AG04450 (cell line): ENCODE results near the gene RPS27. TPM values are rescaled to one million over a fixed set of nuclear protein-coding genes. Genes with fewer than 3 reads are reported as not detected.

ENCODE experiments used
- CTCF ChIA-PET: fragments of 300-600, 350-600 bp; formaldehyde crosslinking; extraction: SDS; loops from one replicate; lab custom pipeline; 2022; ENCODE audit warnings: antibody characterized with exemption, inconsistent platforms; lab: Charles Lee
- POLR2A ChIA-PET: fragments of 350-600 bp; formaldehyde crosslinking; extraction: SDS; loops from one replicate; lab custom pipeline; 2021; ENCODE audit warnings: antibody characterized with exemption, inconsistent platforms; lab: Yijun Ruan, JAX
- DNase-seq: peaks from one replicate; pipeline ENCODE4 v3.0.0-alpha.2; 2011; ENCODE audit warnings: low read depth, low spot score
- H3K27ac ChIP-seq: one replicate; pipeline ENCODE4 v1.5.1; 2012; ENCODE audit warnings: low read depth, low read length, control low read depth
- H3K27me3 ChIP-seq: one replicate; pipeline ENCODE4 v1.6.0; 2012; ENCODE audit warnings: low read length; ENCODE audit not compliant: control insufficient read depth, insufficient read depth
- H3K4me3 ChIP-seq: 2 replicates; pipeline ENCODE4 v1.5.1; 2011; ENCODE audit warnings: mild to moderate bottlenecking, low read depth, low read length, control low read depth
- H3K9me3 ChIP-seq: 2 replicates; pipeline ENCODE4 v1.5.1; 2012; ENCODE audit warnings: low read length; ENCODE audit not compliant: control insufficient read depth, insufficient read depth
- polyA plus RNA-seq: library from polyadenylated mRNA; depleted of rRNA; stranded (reverse); fragments of >200 nt; gene quantifications from 2 replicates; pipeline ENCODE4 v1.2.3, GENCODE V29; 2011
- TF ChIP-seq, protein P1 (sequence below): IDR thresholded peaks from 2 replicates; pipeline ENCODE4 v1.5.1; 2011; ENCODE audit warnings: low read depth, low read length, control low read depth, inconsistent platforms

Gene RPS27
- polyA plus RNA-seq, 1 experiment, result 6,731 TPM

DNA sequence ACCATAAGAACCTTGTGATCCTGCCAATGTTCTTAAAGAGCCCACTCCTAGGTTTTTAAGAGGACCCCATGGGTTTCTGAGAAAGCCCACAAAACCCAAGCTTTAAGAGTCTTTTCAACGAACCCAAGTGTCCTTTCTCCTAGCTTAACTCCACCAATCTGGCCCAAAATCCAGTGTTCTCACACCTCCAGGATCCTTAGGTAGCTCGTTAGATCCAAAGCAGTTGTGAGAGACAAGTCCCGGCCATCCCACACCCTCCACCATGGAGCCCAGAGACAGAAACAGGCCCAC, 45.8 kb upstream of the RPS27 start:
- H3K4me3 ChIP-seq, result peak overlapping the region; percentile 86
- no peak overlapping the region for H3K27ac ChIP-seq
- no peaks in the 10 kb centered on the region; the same call in 1 of the 2 replicates for H3K9me3 ChIP-seq
- ChIA-PET CTCF (interaction anchor here (1.3 to 3.8 kb wide), 3 partner anchors 42 to 147 kb away, joined by 3 to 19 read pairs (median 6); partner anchors contain the start of gene RAB13), POLR2A (interaction anchor here (0.7 to 2.6 kb wide), 3 partner anchors 11 to 46 kb away, joined by 3 to 11 read pairs (median 8); partner anchors contain the start of genes CREB3L4 and RPS27)
- no peaks in the 10 kb centered on the region for H3K27me3 ChIP-seq
- DNase-seq, result no peak
- TF ChIP-seq, protein P1, sequence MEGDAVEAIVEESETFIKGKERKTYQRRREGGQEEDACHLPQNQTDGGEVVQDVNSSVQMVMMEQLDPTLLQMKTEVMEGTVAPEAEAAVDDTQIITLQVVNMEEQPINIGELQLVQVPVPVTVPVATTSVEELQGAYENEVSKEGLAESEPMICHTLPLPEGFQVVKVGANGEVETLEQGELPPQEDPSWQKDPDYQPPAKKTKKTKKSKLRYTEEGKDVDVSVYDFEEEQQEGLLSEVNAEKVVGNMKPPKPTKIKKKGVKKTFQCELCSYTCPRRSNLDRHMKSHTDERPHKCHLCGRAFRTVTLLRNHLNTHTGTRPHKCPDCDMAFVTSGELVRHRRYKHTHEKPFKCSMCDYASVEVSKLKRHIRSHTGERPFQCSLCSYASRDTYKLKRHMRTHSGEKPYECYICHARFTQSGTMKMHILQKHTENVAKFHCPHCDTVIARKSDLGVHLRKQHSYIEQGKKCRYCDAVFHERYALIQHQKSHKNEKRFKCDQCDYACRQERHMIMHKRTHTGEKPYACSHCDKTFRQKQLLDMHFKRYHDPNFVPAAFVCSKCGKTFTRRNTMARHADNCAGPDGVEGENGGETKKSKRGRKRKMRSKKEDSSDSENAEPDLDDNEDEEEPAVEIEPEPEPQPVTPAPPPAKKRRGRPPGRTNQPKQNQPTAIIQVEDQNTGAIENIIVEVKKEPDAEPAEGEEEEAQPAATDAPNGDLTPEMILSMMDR, result no peak

DNA sequence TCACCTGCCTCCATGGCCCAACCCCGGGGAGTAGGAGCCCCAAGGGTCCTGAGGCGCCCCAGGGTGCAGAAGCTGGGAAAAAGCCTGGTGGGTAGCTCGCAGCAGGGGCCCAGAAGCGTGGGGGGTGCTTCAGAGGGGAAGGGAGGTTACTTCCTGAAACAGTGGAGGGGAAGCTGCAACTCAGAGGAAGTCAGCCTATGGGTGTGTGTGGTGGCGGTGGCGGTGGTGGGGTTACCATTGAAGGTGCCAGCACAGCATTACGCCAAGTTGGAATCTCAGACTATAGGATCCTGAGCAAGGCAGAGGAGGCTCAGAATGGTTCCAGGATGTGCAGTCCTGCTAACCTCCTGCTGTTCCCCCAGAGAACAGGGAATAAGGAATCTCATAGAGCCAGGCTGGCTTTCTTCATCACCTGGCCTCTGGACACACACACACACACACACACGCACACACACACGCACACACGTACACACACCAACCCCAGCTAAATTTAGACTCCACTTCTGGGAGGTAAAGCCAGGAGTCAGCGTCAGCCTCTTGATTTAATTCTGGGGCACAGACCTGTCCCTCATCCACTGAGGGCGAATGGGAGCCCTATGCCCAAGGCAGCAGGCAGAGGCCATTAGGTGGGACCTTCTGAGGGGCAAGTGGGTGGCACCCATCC, 45.3 kb upstream of the RPS27 start:
- Histone ChIP-seq H3K9me3 (no peaks in the 10 kb centered on the region; the same call in 1 of the 2 replicates), H3K27me3 (no peaks in the 10 kb centered on the region), H3K4me3 (peak overlapping the region; percentile 86), H3K27ac (peak overlapping the region; percentile 61)
- ChIA-PET CTCF (interaction anchor here (1.3 to 3.8 kb wide), 3 partner anchors 9 to 147 kb away, joined by 3 to 19 read pairs (median 7); no protein-coding TSS in a partner anchor), POLR2A (interaction anchor here (0.8 to 2.6 kb wide), 7 partner anchors 11 to 45 kb away, joined by 3 to 19 read pairs (median 7); partner anchors contain the start of genes CREB3L4, CRTC2, JTB and RPS27)
- TF ChIP-seq, protein P1, result no peak
- DNase-seq, result no peak

DNA sequence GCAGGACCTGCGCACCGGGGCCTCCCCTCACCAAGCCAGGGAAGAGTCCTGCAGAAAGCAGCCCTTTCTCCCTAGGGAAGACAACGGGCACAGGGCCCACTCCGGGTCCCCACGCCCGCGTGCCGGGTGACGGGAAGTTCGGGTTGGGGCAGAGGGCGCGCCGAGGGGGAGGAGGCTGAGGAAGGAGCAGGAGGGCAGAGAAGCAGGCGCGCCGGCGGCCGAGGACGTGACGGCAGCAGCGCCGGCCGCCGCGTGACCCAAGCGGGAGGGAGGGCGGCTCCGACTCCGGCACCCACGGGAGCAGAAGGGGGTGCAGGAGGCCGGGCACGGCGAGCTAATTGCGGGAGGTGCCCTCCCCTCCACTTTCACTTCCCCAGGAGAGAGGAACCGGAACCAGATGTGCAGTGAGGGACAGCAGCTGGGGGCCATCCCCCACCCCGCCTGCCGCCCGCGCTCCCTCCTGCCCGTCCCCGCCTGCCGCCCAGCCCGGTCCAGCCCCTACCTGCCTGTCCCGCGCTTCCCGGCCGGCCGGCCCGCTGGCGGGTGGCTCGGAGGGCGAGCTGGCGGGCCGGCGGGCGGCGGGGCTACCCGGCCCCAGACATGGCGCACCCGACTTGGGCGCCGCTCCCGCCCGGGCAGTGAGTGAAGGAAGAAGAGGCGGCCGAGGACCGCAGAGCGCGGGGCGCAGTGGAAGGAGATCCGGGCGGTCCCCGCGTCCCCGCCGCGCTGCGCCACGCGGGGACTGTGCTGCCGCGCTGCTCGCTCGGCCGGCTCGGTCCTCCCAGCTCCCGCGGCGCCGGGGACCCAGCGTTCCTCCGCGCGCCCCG, 44.6 kb upstream of the RPS27 start:
- Histone ChIP-seq H3K27ac (peak overlapping the region; percentile 61), H3K27me3 (no peaks in the 10 kb centered on the region), H3K9me3 (no peaks in the 10 kb centered on the region; the same call in 1 of the 2 replicates), H3K4me3 (peak overlapping the region; percentile 86)
- TF ChIP-seq, protein P1, result no peak
- POLR2A ChIA-PET, result interaction anchor here (0.6 to 2.6 kb wide), 16 partner anchors 10 to 275 kb away, joined by 3 to 19 read pairs (median 5); partner anchors contain the start of genes CREB3L4, CRTC2, GATAD2B and JTB
- DNase-seq, result no peak
- CTCF ChIA-PET, result interaction anchor here (0.5 to 3.8 kb wide), 26 partner anchors 9 to 594 kb away, joined by 3 to 19 read pairs (median 5); partner anchors contain the start of genes RAB13 and SLC39A1

DNA sequence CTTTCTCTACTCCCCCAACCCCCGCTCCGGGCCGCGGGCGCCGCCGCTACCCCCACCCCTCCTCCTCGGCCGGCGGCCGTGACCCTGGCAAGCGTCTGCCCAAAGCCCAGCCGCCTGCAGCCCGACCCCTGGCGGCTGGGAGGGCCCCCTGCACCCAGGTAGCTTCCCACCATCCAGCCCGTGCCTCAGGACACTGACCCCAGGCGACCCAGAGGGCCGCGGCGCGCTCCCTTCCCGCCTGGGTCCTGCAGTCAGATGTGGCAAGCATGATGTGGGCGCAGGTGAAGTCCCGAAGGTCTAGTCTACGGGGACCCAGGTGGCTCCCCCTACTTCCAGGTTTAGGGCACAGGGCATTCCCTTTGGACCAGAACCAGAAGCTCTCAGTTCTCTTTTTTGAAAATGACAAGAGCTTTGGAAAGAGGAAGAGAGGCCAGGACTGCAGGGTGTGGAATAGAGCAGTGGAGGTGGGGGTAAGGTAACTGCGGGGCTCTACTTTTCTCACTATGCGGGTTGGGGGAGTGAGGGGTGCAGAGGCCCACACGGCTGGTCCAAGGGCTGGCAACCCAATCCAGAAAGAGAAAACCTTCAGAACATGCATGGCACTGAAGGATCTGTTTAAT, 43.8 kb upstream of the RPS27 start, which contains the start of gene DENND4B:
Gene DENND4B (minus strand): TSS at position 97 of the 620 bp plus-strand sequence. CDS start 2,344 bp downstream, outside the sequence.
- H3K27ac ChIP-seq, result peak within 1 kb of the TSS; percentile 61
- peak within 1 kb of the TSS; percentile 86 for H3K4me3 ChIP-seq
- H3K9me3 ChIP-seq, result no peaks in the 10 kb centered on the region; the same call in 1 of the 2 replicates
- CTCF ChIA-PET, result interaction anchor here (0.5 to 3.8 kb wide), 31 partner anchors 8 to 595 kb away, joined by 3 to 19 read pairs (median 5); partner anchors contain the start of genes RAB13 and SLC39A1
- DNase-seq, result no peak
- no peaks in the 10 kb centered on the region for H3K27me3 ChIP-seq
- POLR2A ChIA-PET, result interaction anchor here (0.6 to 1.8 kb wide), 14 partner anchors 12 to 276 kb away, joined by 3 to 19 read pairs (median 5); partner anchors contain the start of genes CREB3L4, CRTC2, GATAD2B and JTB
- TF ChIP-seq, protein P1, result peak; percentile 90
